IMR-90 (cell line): ENCODE results near the gene CRTAC1. TPM values are rescaled to one million over a fixed set of nuclear protein-coding genes. Genes with fewer than 3 reads are reported as not detected.

Source experiments
- ATAC-seq: fragments of 200-7000 bp; cut with Tn5 transposase; 2 replicates; pipeline ENCODE4 v1.9.1; 2020; ENCODE audit warnings: low read depth, mild to moderate bottlenecking, moderate library complexity
- BruUV-seq: library from RNA; stranded (reverse); fragments of 400-500 nt; replicated peaks from 2 replicates; lab custom pipeline; 2021; lab: Mats Ljungman, UMichigan
- CTCF ChIA-PET: fragments of 300-600 bp; formaldehyde crosslinking; extraction: SDS; loops from one replicate; lab custom pipeline; 2021; ENCODE audit warnings: antibody characterized with exemption; lab: Yijun Ruan, JAX
- POLR2A ChIA-PET: fragments of 300-600 bp; sonication (Branson Sonifier 250); formaldehyde crosslinking; loops from one replicate; lab custom pipeline; 2022; ENCODE audit warnings: antibody characterized with exemption; ENCODE audit not compliant: unreplicated experiment; lab: Charles Lee
- DNase-seq: peaks from one replicate; pipeline ENCODE4 v3.0.0; 2013
- H2AFZ ChIP-seq: replicated peaks from 2 replicates; pipeline ENCODE3; 2013; ENCODE audit warnings: low read length, mild to moderate bottlenecking; ENCODE audit not compliant: poor library complexity
- H2AK5ac ChIP-seq: 2 replicates; pipeline ENCODE4 v1.6.1; 2013; ENCODE audit warnings: low read depth, low read length, inconsistent platforms
- H2AK9ac ChIP-seq: replicated peaks from 2 replicates; pipeline ENCODE3; 2013; ENCODE audit warnings: mild to moderate bottlenecking, low read depth, low read length, moderate library complexity; ENCODE audit not compliant: poor library complexity
- H2BK120ac ChIP-seq: 2 replicates; pipeline ENCODE4 v1.6.1; 2013; ENCODE audit warnings: low read depth, low read length, inconsistent platforms
- H2BK15ac ChIP-seq: 3 replicates; pipeline ENCODE4 v1.6.1; 2013; ENCODE audit warnings: low read depth, low read length, inconsistent platforms
- H2BK20ac ChIP-seq: 2 replicates; pipeline ENCODE4 v1.6.1; 2013; ENCODE audit warnings: low read depth, mild to moderate bottlenecking, inconsistent platforms, low read length, moderate library complexity
- H2BK5ac ChIP-seq: 2 replicates; pipeline ENCODE4 v1.6.1; 2013; ENCODE audit warnings: mild to moderate bottlenecking, low read depth, low read length, inconsistent platforms; ENCODE audit not compliant: poor library complexity, severe bottlenecking
- H3K14ac ChIP-seq: replicated peaks from 2 replicates; pipeline ENCODE4 v1.6.1; 2013; ENCODE audit warnings: low read depth, low read length, inconsistent platforms
- H3K18ac ChIP-seq: 2 replicates; pipeline ENCODE4 v1.6.1; 2013; ENCODE audit warnings: low read depth, low read length, control low read depth
- H3K23ac ChIP-seq: 2 replicates; pipeline ENCODE4 v1.6.1; 2013; ENCODE audit warnings: low read depth, low read length, inconsistent platforms
- H3K27ac ChIP-seq: 2 replicates; pipeline ENCODE4 v1.5.1; 2013; ENCODE audit warnings: mild to moderate bottlenecking, control low read depth, low read length; ENCODE audit not compliant: insufficient read depth
- H3K27me3 ChIP-seq: 2 replicates; pipeline ENCODE4 v1.6.1; 2013; ENCODE audit warnings: low read length; ENCODE audit not compliant: control insufficient read depth, insufficient read depth
- H3K36me3 ChIP-seq: 2 replicates; pipeline ENCODE4 v1.6.1; 2013; ENCODE audit warnings: low read length, mixed read lengths; ENCODE audit not compliant: control insufficient read depth, insufficient read depth
- H3K4ac ChIP-seq: 2 replicates; pipeline ENCODE4 v1.6.1; 2013; ENCODE audit warnings: low read depth, low read length, inconsistent platforms
- H3K4me1 ChIP-seq: 2 replicates; pipeline ENCODE4 v1.6.1; 2013; ENCODE audit warnings: low read length, mixed read lengths; ENCODE audit not compliant: control insufficient read depth, insufficient read depth
- H3K4me2 ChIP-seq: 2 replicates; pipeline ENCODE4 v1.6.1; 2013; ENCODE audit warnings: low read depth, mild to moderate bottlenecking, control low read depth, low read length, moderate library complexity
- H3K4me3 ChIP-seq: 2 replicates; pipeline ENCODE4 v1.5.1; 2013; ENCODE audit warnings: low read depth, mild to moderate bottlenecking, control low read depth, low read length, moderate library complexity; ENCODE audit not compliant: insufficient read depth
- H3K56ac ChIP-seq: 2 replicates; pipeline ENCODE4 v1.6.1; 2013; ENCODE audit warnings: low read length, inconsistent platforms; ENCODE audit not compliant: insufficient read depth; ENCODE audit errors: extremely low read depth
- H3K79me1 ChIP-seq, 2 experiments: 2 replicates each; pipeline ENCODE4 v1.6.1; 2013; ENCODE audit warnings: low read length in 2 of 2, inconsistent platforms in 1 of 2, low read depth in 1 of 2
- H3K9ac ChIP-seq: 2 replicates; pipeline ENCODE4 v1.6.1; 2013; ENCODE audit warnings: low read depth, low read length, control low read depth
- H3K9me1 ChIP-seq: 2 replicates; pipeline ENCODE4 v1.6.1; 2013; ENCODE audit warnings: low read length, inconsistent platforms; ENCODE audit not compliant: insufficient read depth
- H3K9me3 ChIP-seq: 2 replicates; pipeline ENCODE4 v1.6.1; 2013; ENCODE audit warnings: low read length; ENCODE audit not compliant: control insufficient read depth, insufficient read depth
- H4K20me1 ChIP-seq: 2 replicates; pipeline ENCODE4 v1.6.1; 2013; ENCODE audit warnings: low read length, inconsistent platforms; ENCODE audit not compliant: insufficient read depth
- H4K5ac ChIP-seq: 2 replicates; pipeline ENCODE4 v1.6.1; 2013; ENCODE audit warnings: mild to moderate bottlenecking, low read depth, low read length, control low read depth
- H4K8ac ChIP-seq, 2 experiments: 2 replicates each; pipeline ENCODE4 v1.6.1; 2013; ENCODE audit warnings: low read depth in 2 of 2, low read length in 2 of 2, control low read depth in 1 of 2, inconsistent platforms in 1 of 2
- H4K91ac ChIP-seq: 2 replicates; pipeline ENCODE4 v1.6.1; 2013; ENCODE audit warnings: low read depth, low read length, inconsistent platforms; ENCODE audit not compliant: insufficient read depth
- BHLHE40 ChIP-seq: fragments of 150-350 bp; IDR thresholded peaks from 2 replicates; pipeline ENCODE4 v1.6.1; 2016; ENCODE audit warnings: mild to moderate bottlenecking, low read depth, low read length
- CEBPB ChIP-seq: IDR thresholded peaks from 2 replicates; pipeline ENCODE4 v1.6.1; 2012; ENCODE audit warnings: low read depth, low read length, improper control_type of control experiment
- CHD1 ChIP-seq: IDR thresholded peaks from 2 replicates; pipeline ENCODE4 v1.6.1; 2012; ENCODE audit warnings: low read depth, low read length, improper control_type of control experiment
- CTCF ChIP-seq: conservative IDR thresholded peaks from 2 replicates; pipeline ENCODE4 v1.5.1; 2012; ENCODE audit warnings: mild to moderate bottlenecking, low read depth, low read length, improper control_type of control experiment
- FOS ChIP-seq: fragments of 150-350 bp; IDR thresholded peaks from 2 replicates; pipeline ENCODE4 v1.6.1; 2016; ENCODE audit warnings: low read depth, low read length
- MAFK ChIP-seq: IDR thresholded peaks from 2 replicates; pipeline ENCODE4 v1.6.1; 2012; ENCODE audit warnings: low read depth, low read length, improper control_type of control experiment
- MAZ ChIP-seq: IDR thresholded peaks from 2 replicates; pipeline ENCODE4 v1.6.1; 2012; ENCODE audit warnings: low read depth, mild to moderate bottlenecking, low read length, improper control_type of control experiment, moderate library complexity, borderline replicate concordance
- MXI1 ChIP-seq: IDR thresholded peaks from 2 replicates; pipeline ENCODE4 v1.6.1; 2012; ENCODE audit warnings: low read depth, mild to moderate bottlenecking, low read length, moderate library complexity, borderline replicate concordance
- NFE2L2 ChIP-seq: fragments of 150-350 bp; IDR thresholded peaks from 2 replicates; pipeline ENCODE4 v1.6.1; 2016; ENCODE audit warnings: low read depth, mild to moderate bottlenecking, low read length
- POLR2A ChIP-seq: IDR thresholded peaks from 2 replicates; pipeline ENCODE4 v1.6.1; 2012; ENCODE audit warnings: mild to moderate bottlenecking, low read depth, low read length
- RAD21 ChIP-seq: IDR thresholded peaks from 2 replicates; pipeline ENCODE4 v1.6.1; 2012; ENCODE audit warnings: low read length, improper control_type of control experiment
- RCOR1 ChIP-seq: IDR thresholded peaks from 2 replicates; pipeline ENCODE4 v1.6.1; 2012; ENCODE audit warnings: mild to moderate bottlenecking, low read length, improper control_type of control experiment; ENCODE audit not compliant: insufficient replicate concordance
- RFX5 ChIP-seq: IDR thresholded peaks from 2 replicates; pipeline ENCODE4 v1.8.0; 2012; ENCODE audit warnings: low read depth, mild to moderate bottlenecking, low read length, moderate library complexity
- SMC3 ChIP-seq: fragments of 150-350 bp; IDR thresholded peaks from 2 replicates; pipeline ENCODE4 v1.6.1; 2016; ENCODE audit warnings: low read depth, mild to moderate bottlenecking, antibody characterized with exemption, low read length, moderate library complexity
- WGBS, 2 experiments: methylation state at CpG; one replicate each; pipeline versions ENCODE4 v1.1.5 to v1.1.7; 2013; ENCODE audit warnings: missing lambda C conversion rate in 2 of 2; ENCODE audit not compliant: insufficient read length in 1 of 2; ENCODE audit errors: extremely low coverage in 2 of 2; 5-methylcytosine and 5-hydroxymethylcytosine counted together
- dilution Hi-C: fragments of 300-500 bp; cut with HindIII; formaldehyde crosslinking; loops from one replicate; pipeline ENCODE4 v1.14.3; 2018; ENCODE audit warnings: low sequenced_read_pairs; ENCODE audit not compliant: unreplicated experiment
- in situ Hi-C: fragments of 300-500 bp; cut with MboI; formaldehyde crosslinking; loops from 3 replicates; pipeline ENCODE4 v1.14.3; 2019; ENCODE audit warnings: low sequenced_read_pairs, inconsistent platforms, mixed read lengths
- intact Hi-C: fragments of 100-400 bp; cut with micrococcal nuclease; formaldehyde crosslinking; loops from 2 replicates; pipeline ENCODE4 v1.10.0; 2022
- polyA plus RNA-seq, 3 experiments: library from polyadenylated mRNA; depleted of rRNA; stranded (reverse); fragments of >200 nt; gene quantifications; 2 replicates each; pipeline ENCODE4 v1.2.3, GENCODE V29; 2012; ENCODE audit warnings: low replicate concordance in 1 of 3
- total RNA-seq: library from RNA; depleted of rRNA; stranded (reverse); fragments of >200 nt; gene quantifications from 2 replicates; pipeline ENCODE4 v1.2.3, GENCODE V29; 2012
- TF ChIP-seq, protein P1 (sequence below): fragments of 150-350 bp; IDR thresholded peaks from 2 replicates; pipeline ENCODE4 v1.6.1; 2016; ENCODE audit warnings: low read depth, mild to moderate bottlenecking, low read length, moderate library complexity, borderline replicate concordance
- TF ChIP-seq, protein P2 (sequence below): fragments of 150-350 bp; IDR thresholded peaks from 2 replicates; pipeline ENCODE4 v1.6.1; 2017; ENCODE audit warnings: mild to moderate bottlenecking, antibody characterized with exemption, low read length, low read depth

CRTAC1 gene
- total and polyA plus RNA-seq, 2 of the 4 experiments (the other 2 are of a cell fraction) = not detected

DNA sequence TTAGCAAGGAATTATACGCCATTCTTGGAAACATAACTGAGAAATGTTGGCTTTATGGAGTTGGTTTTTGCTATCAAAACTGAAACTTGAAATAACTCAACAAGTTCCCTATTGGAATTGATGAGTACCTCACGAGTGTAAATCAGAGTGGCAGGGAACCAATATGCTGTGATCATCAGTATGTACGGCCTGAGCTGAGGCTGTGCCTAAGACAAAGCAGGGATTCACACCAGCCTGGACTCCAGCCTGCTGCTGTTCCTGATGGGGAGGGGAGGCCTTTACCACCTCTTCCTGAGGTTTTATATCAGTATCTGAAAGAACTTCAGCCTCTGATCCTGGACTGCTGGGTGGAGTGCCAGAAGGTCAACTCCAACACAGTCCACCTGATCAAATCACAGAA, 52.7 kb downstream of the CRTAC1 start:
- ChIA-PET CTCF (no interaction called here), POLR2A (no interaction called here)
- Histone ChIP-seq H3K27me3 (peaks cover 23% of the 10 kb centered on the region), H4K20me1 (no peaks in the 10 kb centered on the region), H4K5ac (no peak overlapping the region), H3K4me3 (no peak overlapping the region), H3K56ac (no peak overlapping the region), H3K79me1 (no peaks in the 10 kb centered on the region), H2BK120ac (no peak overlapping the region), H3K36me3 (no peaks in the 10 kb centered on the region), H3K9me3 (0 out of 2 replicates have a peak, but pooled peaks cover 1% of the 10 kb centered on the region), H2AK9ac (no peak overlapping the region), H4K8ac (no peak overlapping the region), H3K4me1 (no peaks in the 10 kb centered on the region), H2BK5ac (no peak overlapping the region), H2BK20ac (no peak overlapping the region), H2AFZ (no peak overlapping the region), H3K4ac (no peak overlapping the region), H2AK5ac (no peak overlapping the region), H3K9me1 (no peaks in the 10 kb centered on the region), H3K4me2 (no peak overlapping the region), H2BK15ac (no peak overlapping the region), H4K91ac (no peak overlapping the region), H3K18ac (no peak overlapping the region), H3K23ac (no peak overlapping the region), H3K9ac (no peak overlapping the region), H3K27ac (no peak overlapping the region), H3K14ac (no peak overlapping the region)
- in situ Hi-C loops = no loop called here
- no CpG with 5 or more reads among the region's 3 CpGs for WGBS, 2 experiments
- dilution Hi-C loops = no loop called here
- TF ChIP-seq POLR2A (no peak), NFE2L2 (no peak), MAFK (no peak), MAZ (no peak), CEBPB (no peak), RCOR1 (no peak), SMC3 (no peak), CHD1 (no peak), CTCF (no peak), BHLHE40 (no peak), MXI1 (no peak), FOS (no peak), RAD21 (no peak), RFX5 (no peak)
- TF ChIP-seq, protein P1, sequence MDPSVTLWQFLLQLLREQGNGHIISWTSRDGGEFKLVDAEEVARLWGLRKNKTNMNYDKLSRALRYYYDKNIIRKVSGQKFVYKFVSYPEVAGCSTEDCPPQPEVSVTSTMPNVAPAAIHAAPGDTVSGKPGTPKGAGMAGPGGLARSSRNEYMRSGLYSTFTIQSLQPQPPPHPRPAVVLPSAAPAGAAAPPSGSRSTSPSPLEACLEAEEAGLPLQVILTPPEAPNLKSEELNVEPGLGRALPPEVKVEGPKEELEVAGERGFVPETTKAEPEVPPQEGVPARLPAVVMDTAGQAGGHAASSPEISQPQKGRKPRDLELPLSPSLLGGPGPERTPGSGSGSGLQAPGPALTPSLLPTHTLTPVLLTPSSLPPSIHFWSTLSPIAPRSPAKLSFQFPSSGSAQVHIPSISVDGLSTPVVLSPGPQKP = no peak
- TF ChIP-seq, protein P2, sequence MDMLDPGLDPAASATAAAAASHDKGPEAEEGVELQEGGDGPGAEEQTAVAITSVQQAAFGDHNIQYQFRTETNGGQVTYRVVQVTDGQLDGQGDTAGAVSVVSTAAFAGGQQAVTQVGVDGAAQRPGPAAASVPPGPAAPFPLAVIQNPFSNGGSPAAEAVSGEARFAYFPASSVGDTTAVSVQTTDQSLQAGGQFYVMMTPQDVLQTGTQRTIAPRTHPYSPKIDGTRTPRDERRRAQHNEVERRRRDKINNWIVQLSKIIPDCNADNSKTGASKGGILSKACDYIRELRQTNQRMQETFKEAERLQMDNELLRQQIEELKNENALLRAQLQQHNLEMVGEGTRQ = no peak
- BruUV-seq = no TSS peak
- no peak for DNase-seq
- intact Hi-C loops = no loop called here
- no peak for ATAC-seq
